ENCODE results near the gene ARMC3.

DNA sequence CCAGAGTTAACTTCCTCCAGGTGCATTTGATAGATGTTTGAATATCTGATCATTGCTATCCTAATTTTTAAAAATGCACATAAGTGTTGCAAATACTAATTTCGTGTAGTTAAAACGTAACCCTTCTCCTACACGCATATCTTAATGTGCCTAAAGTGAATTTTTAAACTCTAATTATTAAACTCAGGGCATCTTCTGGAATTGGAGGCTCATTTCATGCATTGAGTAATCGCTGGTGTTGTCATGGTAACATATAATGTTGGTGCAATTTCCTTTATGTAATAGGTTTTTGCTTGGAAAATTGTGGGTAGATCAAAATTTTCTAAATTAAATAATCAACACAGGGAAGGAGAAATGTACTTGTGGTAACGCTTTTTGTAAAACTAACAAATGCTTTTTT is 56.2 kb downstream of the ARMC3 start:
- TF ChIP-seq, protein P1, sequence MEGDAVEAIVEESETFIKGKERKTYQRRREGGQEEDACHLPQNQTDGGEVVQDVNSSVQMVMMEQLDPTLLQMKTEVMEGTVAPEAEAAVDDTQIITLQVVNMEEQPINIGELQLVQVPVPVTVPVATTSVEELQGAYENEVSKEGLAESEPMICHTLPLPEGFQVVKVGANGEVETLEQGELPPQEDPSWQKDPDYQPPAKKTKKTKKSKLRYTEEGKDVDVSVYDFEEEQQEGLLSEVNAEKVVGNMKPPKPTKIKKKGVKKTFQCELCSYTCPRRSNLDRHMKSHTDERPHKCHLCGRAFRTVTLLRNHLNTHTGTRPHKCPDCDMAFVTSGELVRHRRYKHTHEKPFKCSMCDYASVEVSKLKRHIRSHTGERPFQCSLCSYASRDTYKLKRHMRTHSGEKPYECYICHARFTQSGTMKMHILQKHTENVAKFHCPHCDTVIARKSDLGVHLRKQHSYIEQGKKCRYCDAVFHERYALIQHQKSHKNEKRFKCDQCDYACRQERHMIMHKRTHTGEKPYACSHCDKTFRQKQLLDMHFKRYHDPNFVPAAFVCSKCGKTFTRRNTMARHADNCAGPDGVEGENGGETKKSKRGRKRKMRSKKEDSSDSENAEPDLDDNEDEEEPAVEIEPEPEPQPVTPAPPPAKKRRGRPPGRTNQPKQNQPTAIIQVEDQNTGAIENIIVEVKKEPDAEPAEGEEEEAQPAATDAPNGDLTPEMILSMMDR (IDR thresholded peaks at IDR 0.05) = no peak
- TF ChIP-seq POLR2A (IDR thresholded peaks at IDR 0.05) (no peak), POLR2AphosphoS5 (IDR thresholded peaks at IDR 0.05) (no peak), EP300 (IDR thresholded peaks at IDR 0.05) (no peak)
